Erythroblast (primary cell): ENCODE results near the gene TRIM9.
"Not testable (repeated sequence)": the region's sequence is repeated elsewhere in the genome, so short reads cannot be mapped to it uniquely, and the experiment has no call there.

Source experiments
- DNase-seq, 2 experiments: peaks; one replicate each; lab custom pipeline; 2025; lab: John Stamatoyannopoulos, UW
- GATA1 ChIP-seq: IDR thresholded peaks from 2 replicates; pipeline ENCODE4 v1.6.1; 2011; ENCODE audit warnings: low read depth, mild to moderate bottlenecking, control low read depth, low read length, moderate library complexity
- POLR2A ChIP-seq: IDR thresholded peaks from 2 replicates; pipeline ENCODE4 v1.6.1; 2011; ENCODE audit warnings: mild to moderate bottlenecking, low read length

The TRIM9 gene

DNA sequence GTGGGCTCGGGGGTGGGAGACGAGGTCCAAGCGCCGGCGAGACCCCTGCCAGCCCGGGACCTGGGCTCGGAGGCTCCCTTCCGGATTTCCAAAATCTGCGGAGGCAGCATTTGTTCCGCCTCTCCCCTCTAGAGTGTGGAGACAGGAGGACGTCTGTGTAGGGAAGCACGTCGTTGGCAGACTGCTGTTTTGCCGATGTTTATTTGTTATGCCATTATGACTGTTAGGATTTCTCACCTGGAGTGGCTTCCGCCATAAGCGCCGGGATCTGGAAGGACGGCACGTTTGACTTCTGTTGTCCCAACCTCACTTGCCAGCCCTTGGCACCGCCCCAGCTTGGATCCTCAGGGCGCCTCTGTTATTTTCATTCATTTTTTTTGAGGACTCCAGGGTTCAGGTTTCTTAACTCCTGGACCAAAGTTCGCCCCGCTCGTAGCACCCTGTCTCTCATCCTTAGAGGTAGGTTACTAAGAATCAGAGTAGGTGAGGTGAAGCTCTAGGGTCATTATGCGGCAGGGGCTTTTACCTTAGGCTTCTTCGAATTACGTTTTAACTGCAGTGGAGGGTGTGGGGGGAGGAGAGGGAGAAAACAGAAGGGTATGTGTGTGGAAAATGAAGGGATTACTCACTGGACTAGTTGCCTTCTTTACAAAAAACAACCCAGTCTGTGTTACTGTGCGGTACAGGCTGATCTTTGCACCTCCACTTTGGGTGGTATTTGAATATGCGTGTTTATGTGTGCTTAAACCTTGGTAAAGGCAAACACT is 150.1 kb downstream of the TRIM9 start:
- peak in 1 of 2 experiments; percentile 31 for DNase-seq
- peak; percentile 6 for TF ChIP-seq POLR2A
- no peak for TF ChIP-seq GATA1

DNA sequence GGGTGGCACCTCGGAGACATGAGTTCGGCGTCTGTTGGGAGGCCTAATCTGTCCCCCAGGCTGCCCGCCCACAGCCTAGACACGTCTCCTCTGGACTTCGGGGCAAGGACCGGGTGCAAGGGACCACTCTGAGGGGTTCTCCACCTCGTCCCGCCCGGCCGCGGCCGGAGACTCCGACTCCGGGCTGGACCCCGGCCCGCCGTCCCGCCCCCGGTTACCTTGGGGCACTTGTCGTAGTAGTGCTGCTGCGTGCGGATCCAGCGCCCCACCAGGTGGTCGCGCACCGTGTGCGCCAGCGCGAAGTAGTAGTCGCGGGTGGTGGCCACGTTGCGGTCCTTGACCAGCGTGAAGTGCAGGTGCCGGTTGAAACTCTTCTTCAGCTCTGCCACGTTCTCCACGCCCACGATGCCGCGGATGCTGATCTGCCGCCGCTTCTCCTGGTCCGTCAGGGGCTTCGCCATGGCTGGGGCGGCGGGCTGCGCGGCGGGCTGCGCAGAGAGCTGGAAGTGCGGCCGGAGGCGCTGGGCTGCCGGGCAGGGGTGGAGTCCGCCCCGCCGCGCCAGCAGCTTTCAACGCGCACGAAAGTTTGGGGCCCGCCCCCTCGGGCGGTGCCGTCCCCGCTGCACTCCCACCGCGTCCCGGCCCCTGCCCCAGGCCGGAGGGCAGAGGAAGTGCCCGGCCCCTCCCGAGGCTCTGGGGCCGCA is 150.8 kb downstream of the TRIM9 start, which contains the start of gene PYGL:
PYGL (minus strand) TSS at position 541 of the 704 bp plus-strand sequence; CDS start at position 461, 80 bp downstream.
- TF ChIP-seq GATA1 (no peak), POLR2A (peak; percentile 34)
- peak; percentile 63 to 68 for DNase-seq

DNA sequence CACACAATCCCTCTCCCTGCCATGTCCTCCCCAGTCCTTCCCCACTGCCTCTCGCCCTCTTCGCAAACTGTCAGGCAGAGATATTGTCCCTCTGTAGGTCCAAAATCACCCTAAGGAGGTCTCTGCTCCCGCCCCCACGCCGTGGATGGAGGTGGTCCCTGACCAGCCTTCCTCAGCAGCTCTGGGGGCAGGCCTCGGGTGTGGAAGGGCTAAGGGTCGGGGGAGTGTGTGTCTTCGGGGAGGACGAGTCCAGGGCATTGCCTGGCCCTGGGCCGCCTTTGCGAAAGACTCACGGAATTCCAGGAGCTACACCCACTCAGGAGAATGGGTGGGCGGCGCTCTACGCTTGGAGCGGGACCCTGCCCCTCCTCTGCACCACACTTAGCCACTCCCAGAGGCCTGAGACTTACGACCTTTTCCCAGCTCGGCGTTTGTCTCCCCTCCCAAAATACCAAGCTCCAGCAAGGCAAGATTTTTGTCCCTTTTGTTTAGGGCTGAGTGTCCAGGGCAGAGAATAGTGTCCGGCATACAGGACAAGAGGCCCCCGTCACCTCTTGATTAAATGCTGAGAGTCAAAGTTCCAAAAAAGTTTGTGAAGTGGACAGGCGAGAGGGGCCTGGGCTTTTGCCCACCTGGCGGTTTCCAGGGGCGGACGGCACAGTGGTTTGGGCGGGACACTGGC is 151.5 kb downstream of the TRIM9 start:
- DNase-seq: no peak
- no peak for TF ChIP-seq GATA1
- no peak for TF ChIP-seq POLR2A

DNA sequence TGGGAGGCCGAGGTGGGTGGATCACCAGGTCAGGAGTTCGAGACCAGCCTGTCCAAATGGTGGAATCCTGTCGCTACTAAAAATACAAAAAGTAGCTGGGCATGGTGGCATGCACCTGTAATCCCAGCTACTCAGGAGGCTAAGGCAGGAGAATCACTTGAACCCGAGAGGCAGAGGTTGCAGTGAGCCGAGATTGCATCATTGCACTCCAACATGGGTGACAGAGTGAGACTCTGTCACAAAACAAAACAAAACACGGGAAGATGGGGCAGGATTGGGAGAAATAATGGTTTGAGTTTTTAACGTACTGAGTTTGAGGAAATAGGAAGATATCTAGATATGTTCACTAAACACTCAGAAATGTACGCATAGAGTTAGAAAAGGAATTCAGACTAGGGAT is 153.3 kb downstream of the TRIM9 start:
- not testable (repeated sequence) for DNase-seq

DNA sequence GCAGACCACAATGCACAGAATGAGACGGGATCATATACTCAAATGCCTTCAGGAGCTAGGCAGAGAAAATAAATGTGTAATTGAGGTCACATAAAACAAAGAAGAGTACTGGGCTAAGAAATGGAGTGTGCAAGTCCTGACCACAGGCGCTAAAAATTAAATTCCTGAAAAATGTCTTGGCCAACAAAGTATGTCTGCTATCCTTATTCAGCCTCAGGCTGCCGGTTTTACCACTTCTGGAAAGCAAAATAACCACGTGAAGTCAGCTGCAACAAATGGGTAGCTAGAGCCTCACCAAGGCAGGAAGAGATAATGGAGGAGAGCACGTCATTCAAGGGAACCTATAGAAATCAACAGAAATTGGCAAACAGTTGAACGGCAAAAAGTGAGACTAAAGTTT is 153.8 kb downstream of the TRIM9 start:
- no peak for DNase-seq
- no peak for TF ChIP-seq POLR2A
- no peak for TF ChIP-seq GATA1

DNA sequence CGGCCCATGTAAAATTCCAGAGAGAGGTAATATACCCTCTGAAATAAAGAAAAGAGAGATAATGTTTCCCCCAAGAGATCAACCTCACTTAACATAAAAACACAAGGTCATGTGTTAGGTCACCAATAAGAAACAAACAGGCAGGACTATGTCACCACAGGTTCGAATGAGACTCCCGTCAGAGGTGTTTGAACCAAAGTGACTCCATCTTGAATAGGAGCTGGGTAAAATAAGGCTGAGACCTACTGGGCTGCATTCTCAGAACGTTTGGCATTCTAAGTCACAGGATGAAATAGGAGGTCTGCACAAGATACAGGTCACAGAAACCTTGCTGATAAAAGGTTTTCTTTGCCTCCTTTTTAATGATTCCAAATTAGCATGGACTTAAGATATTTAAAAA is 157.1 kb downstream of the TRIM9 start:
- TF ChIP-seq GATA1 (no peak), POLR2A (no peak)
- DNase-seq: no peak

DNA sequence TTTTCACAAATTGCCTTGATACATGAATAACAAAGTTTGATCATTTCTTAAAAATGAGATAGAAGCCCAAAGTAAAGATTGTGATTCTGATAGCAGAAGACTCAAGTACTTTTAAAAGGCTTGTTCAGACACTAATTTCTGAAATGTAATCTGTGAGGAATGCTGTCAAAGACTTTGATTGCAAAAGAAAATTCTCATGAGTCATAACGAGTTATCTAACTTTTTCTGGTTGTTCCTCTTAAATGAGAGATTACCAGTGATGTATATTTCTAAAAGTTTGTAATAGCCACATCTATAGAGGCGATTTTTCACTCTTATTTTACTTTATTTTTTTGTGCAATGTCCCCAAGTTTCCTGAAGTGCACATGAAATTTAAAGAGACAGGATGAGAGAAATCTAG is 157.6 kb downstream of the TRIM9 start:
- TF ChIP-seq POLR2A (no peak), GATA1 (no peak)
- DNase-seq: no peak

DNA sequence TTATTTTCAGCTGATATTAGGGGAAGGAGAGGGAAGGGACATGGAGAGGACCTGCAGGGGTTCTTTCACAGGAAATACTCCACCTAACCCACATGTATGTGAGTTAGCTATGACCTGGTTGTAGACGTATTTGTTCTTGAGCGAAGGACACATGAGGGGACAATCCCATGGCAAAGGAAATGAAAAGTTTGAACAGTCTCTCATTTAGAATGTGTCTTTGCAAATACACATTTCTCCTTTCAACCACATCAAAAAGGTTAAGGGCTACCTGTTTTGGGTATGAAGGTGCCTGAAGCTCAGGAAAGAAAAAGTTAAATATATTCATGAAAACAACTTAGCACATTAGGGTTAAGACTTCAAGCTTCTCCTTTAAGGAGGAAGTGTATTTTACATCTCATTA is 158.0 kb downstream of the TRIM9 start:
- TF ChIP-seq POLR2A (no peak), GATA1 (no peak)
- DNase-seq: no peak

DNA sequence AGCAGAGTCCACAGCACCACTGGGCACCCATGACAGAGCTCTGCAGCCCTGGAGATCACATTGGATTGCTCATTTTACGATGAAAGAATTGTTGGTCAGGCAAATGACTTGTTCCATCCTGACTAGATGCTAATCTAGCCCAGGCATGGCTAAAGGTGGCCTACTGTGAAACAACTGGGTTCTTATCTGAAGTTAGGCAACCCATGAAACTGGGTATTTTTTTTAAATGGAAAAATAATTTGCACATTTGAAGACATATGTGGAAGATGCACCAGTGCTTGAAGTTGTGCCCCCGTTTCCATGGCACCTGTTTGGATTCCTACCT is 158.9 kb downstream of the TRIM9 start:
- DNase-seq: no peak
- no peak for TF ChIP-seq GATA1
- no peak for TF ChIP-seq POLR2A

DNA sequence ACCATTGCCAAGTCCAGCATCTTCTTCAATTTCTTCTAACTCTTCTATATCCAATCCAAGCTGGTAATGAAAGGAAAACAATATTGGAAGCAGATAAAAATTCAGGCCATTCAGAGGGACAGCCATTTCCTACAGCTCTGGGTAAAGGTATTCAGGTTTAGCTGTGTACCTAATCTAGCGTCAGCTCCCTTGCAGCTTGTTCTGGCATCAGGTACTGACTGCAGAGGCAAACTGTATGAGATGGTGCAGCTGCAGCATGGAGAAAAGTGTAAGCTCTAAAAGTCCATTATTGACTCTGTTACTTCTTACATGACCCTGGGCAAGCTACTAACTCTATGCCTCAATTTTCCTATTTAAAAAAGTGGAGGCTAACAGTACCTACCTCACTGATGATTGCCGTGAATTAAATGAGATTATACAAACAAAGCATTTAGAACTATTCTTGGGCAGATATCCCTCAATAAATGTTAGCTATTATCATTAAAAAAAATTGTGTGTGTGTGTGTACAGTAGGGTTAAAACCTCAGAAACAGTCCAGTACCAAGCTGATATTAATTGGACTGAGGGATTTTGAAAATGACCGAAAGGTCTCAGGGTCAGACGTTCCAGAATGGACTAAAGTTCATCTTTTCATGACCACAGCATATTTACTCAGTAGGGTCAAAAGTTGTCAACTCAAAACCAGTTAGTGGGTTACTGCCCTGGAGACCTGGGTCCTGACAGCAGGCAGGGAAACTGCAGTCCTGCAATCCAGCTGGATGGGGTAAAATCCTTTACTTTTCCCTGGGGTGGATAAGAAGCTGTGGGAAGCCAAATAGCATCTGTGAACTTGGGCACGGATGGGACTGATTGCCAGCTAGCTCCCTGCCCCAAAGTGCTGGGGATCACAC is 159.5 kb downstream of the TRIM9 start:
- TF ChIP-seq GATA1: no peak
- TF ChIP-seq POLR2A: no peak
- DNase-seq: no peak

DNA sequence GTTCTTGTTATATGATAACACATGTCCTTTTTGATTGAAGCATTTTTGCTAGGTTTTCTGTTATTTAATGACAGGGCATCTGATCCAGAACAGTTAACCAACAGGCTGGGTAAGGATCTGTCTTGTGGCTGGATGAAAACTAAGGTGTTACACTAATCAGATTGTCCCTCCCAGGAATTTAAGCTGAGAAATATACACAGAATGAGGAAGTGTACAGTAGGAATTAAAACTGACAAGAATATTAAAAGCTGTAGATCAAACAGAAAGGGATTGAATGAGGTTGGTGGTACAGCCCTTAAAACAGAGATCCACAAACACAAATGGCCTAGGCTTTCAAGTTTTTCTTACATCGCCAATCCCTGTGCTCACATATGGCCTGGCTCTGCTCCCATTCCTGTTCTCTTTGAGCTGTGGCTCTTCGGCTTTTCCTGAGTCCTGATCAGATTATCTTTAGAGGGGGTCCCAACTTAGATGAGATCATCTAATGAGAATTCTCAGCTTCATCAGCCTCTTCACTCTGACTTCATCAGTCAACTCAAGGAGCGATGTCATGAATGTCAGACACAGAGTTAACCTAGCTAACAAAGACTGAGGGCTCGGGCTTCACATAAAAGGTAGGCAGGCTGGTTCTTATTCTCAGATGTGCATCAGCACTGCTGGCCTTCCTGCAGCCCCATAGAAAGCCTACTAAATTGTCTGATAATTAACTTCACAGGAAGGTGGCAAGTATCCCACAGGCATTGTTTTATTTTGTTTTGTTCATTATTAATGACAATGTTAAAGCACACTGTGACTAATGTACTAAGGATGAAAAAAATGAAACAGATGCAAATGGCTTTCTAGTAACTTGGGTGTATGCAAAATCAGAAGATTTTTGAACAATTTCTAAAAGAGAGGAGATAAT is 162.1 kb downstream of the TRIM9 start:
- DNase-seq: no peak
- no peak for TF ChIP-seq POLR2A
- TF ChIP-seq GATA1: no peak

DNA sequence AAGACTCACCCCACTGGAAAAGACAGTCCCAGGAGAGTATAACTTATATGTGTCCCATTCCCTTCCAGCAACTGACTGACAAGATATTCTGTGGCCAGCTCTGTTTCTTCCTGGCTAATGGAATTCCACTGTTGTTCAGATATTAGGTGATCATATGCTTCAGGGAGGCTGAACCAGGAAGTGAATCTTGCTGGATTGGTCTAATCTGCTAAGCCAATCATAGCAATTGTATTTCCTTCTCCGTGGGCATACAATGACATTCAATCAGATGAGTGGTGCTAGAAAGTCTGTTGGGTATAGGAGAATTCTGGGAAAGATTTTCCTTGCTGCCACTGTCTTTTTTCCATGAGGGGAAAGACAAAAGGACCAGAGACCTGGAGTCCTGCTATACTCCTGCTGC is 162.7 kb downstream of the TRIM9 start:
- no peak for DNase-seq
- TF ChIP-seq POLR2A (no peak), GATA1 (no peak)
